Right atrium auricular region (tissue), 2 donors: ENCODE measurements around the gene TBC1D25. TPM values are rescaled to one million over a fixed set of nuclear protein-coding genes. Genes with fewer than 3 reads are reported as not detected.
A peak's percentile ranks its signal among the peaks of the same experiment; 100 is the strongest.

ENCODE experiments used
- DNase-seq: peaks from one replicate; pipeline ENCODE4 v3.0.0-alpha.2; 2019; ENCODE audit warnings: low spot score
- H3K27ac ChIP-seq, 2 donors: fragments of 200-600 bp; sonication (generic); 1 replicate in 1 of 2; 2 replicates in 1 of 2; pipeline ENCODE4 v1.5.1; 2016 to 2019
- H3K27me3 ChIP-seq, 2 donors: fragments of 200-600 bp; sonication (generic); one replicate each; pipeline versions ENCODE4 v1.5.1 to v1.6.0; 2017 to 2019
- H3K36me3 ChIP-seq: fragments of 200-600 bp; sonication (generic); one replicate; pipeline ENCODE4 v1.5.1; 2016
- H3K4me1 ChIP-seq, 2 donors: fragments of 200-600 bp; sonication (generic); one replicate each; pipeline versions ENCODE4 v1.5.1 to v1.6.0; 2017 to 2019
- H3K4me3 ChIP-seq, 2 donors: fragments of 200-600 bp; sonication (generic); 1 replicate in 1 of 2; 2 replicates in 1 of 2; pipeline ENCODE4 v1.5.1; 2017 to 2019; ENCODE audit warnings: mild to moderate bottlenecking in 1 of 2, moderate library complexity in 1 of 2
- H3K9me3 ChIP-seq, 2 donors: fragments of 200-600 bp; sonication (generic); one replicate each; pipeline ENCODE4 v1.5.1; 2019
- total RNA-seq, 2 donors: library from RNA; depleted of rRNA; stranded (reverse); fragments of >200 nt; gene quantifications; one replicate each; pipeline ENCODE4 v1.1.0, GENCODE V29; 2016
- TF ChIP-seq, protein P1 (sequence below), 2 donors: fragments of 200-600 bp; sonication (generic); IDR thresholded peaks; one replicate each; pipeline ENCODE4 v1.5.1; 2019; ENCODE audit warnings: antibody characterized with exemption in 2 of 2

TBC1D25 gene
- total RNA-seq, 2 donors from 2014 or later: 11.0 to 17.5 TPM

DNA sequence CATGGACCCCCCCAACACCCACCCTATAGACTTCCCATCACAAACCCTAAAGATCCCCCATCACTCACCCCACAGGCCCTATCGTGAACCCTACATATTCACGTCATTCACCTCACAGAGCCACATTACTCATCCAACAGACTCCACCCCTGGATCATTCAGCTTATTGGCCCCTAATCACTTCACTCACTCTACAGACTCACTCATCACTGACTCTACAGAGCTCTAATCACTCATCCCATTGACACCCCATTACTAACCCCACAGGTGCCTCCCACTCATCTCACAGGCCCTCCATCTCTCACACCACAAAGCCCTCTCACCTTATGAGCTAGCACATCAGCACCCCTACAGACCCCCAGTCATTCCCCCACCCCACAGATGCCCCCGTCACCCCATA, 6.3 kb upstream of the TBC1D25 start:
- Histone ChIP-seq H3K27me3 (no peaks in the 10 kb centered on the region), H3K36me3 (peaks cover 6% of the 10 kb centered on the region), H3K9me3 (no peaks in the 10 kb centered on the region), H3K27ac (peak overlapping the region in 1 of 2 donors; percentile 83), H3K4me3 (no peak overlapping the region), H3K4me1 (no peaks in the 10 kb centered on the region)
- no peak for DNase-seq
- TF ChIP-seq, protein P1, sequence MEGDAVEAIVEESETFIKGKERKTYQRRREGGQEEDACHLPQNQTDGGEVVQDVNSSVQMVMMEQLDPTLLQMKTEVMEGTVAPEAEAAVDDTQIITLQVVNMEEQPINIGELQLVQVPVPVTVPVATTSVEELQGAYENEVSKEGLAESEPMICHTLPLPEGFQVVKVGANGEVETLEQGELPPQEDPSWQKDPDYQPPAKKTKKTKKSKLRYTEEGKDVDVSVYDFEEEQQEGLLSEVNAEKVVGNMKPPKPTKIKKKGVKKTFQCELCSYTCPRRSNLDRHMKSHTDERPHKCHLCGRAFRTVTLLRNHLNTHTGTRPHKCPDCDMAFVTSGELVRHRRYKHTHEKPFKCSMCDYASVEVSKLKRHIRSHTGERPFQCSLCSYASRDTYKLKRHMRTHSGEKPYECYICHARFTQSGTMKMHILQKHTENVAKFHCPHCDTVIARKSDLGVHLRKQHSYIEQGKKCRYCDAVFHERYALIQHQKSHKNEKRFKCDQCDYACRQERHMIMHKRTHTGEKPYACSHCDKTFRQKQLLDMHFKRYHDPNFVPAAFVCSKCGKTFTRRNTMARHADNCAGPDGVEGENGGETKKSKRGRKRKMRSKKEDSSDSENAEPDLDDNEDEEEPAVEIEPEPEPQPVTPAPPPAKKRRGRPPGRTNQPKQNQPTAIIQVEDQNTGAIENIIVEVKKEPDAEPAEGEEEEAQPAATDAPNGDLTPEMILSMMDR (IDR thresholded peaks at IDR 0.05): no peak

DNA sequence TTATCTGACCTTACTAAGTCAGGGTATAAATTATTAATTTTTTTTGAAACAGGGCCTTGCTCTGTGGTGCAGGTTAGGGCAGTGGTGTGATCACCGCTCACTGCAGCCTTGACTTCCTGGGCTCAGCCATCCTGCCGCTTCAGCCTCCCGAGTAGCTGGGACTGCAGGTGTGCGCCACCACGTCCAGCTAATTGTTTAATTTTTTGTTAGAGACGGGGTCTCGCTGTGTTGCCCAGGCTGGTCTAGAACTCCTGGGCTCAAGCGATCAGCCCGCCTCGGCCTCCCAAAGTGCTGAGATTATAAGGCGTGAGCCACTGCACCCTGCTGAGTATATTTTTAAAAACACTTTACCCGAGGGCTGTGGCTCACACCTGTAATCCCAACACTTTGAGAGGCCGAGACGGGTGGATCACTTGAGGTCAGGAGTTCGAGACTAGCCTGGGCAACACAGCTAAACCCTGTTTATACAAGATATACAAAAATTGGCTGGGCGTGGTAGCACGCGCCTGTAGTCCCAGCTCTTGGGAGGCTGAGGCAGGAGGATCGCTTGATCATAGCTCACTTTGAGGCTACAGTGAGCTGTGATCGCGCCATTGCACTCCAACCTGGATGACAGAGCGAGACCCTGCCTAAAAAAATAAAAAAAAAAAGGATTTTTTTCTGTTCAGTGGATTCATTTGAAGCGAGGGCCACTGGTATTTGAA, 721 bp upstream of the TBC1D25 start:
- H3K9me3 ChIP-seq: no peaks in the 10 kb centered on the region
- H3K36me3 ChIP-seq: no peaks in the 10 kb centered on the region
- TF ChIP-seq, protein P1 (IDR thresholded peaks at IDR 0.05): no peak

DNA sequence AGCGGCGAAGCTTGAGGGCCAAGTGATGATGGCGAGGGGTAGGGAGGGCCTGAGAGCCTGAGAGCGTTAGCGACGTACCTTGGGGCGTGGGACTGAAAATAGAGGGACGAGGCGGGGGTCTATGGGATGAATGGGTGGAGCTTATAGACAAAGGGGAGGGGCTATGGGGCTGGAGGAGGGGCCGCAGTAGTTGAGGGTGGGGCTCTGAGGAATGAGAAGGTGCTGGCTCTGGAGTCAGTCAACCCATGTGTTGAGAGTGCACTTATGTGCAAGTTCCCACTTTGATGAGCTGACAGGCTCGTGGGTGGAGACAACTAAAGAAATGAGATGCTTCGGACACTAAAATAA, 488 bp downstream of the TBC1D25 start:
- Histone ChIP-seq H3K36me3 (peaks cover under 1% of the 10 kb centered on the region), H3K4me1 (peaks cover 0 to 6% of the 10 kb centered on the region in 2 donors), H3K9me3 (no peaks in the 10 kb centered on the region), H3K27ac (peak overlapping the region; percentile 92 to 93), H3K4me3 (peak overlapping the region; percentile 52 to 62), H3K27me3 (no peaks in the 10 kb centered on the region)
- peak; percentile 62 for DNase-seq
- TF ChIP-seq, protein P1 (IDR thresholded peaks at IDR 0.05): no peak

More for the DNA sequence above, 721 bp upstream of the TBC1D25 start:
- Histone ChIP-seq H3K27me3 (no peaks in the 10 kb centered on the region), H3K4me1 (peaks cover 0 to 6% of the 10 kb centered on the region in 2 donors), H3K27ac (peak overlapping the region; percentile 92 to 93), H3K4me3 (peak overlapping the region; percentile 9 to 62)
- no peak for DNase-seq

DNA sequence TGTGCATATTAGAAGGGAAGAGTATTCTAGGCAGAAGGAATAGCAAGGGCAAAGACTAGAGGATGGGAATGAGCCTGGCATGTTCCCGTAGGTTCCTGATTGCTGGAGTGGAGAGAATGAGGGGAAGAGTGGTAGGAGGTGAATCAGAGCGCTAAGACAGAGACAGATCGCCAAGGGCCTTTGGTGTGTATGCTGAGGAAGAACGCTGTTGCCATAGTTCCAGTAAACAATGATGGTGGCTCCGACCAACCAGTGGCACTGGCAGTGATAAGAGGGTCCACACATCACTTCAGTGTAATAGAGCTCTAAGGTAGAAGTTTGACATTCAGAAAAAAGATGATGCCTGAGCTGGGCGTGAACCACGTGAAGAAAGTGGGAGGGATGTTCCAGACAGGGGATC, 966 bp downstream of the TBC1D25 start:
- TF ChIP-seq, protein P1 (IDR thresholded peaks at IDR 0.05): no peak
- peak overlapping the region; percentile 52 to 62 for H3K4me3 ChIP-seq
- peaks cover 0 to 6% of the 10 kb centered on the region in 2 donors for H3K4me1 ChIP-seq
- peaks cover 5% of the 10 kb centered on the region for H3K36me3 ChIP-seq
- no peaks in the 10 kb centered on the region for H3K27me3 ChIP-seq
- DNase-seq: no peak
- H3K9me3 ChIP-seq: no peaks in the 10 kb centered on the region
- H3K27ac ChIP-seq: peak overlapping the region; percentile 92 to 93

DNA sequence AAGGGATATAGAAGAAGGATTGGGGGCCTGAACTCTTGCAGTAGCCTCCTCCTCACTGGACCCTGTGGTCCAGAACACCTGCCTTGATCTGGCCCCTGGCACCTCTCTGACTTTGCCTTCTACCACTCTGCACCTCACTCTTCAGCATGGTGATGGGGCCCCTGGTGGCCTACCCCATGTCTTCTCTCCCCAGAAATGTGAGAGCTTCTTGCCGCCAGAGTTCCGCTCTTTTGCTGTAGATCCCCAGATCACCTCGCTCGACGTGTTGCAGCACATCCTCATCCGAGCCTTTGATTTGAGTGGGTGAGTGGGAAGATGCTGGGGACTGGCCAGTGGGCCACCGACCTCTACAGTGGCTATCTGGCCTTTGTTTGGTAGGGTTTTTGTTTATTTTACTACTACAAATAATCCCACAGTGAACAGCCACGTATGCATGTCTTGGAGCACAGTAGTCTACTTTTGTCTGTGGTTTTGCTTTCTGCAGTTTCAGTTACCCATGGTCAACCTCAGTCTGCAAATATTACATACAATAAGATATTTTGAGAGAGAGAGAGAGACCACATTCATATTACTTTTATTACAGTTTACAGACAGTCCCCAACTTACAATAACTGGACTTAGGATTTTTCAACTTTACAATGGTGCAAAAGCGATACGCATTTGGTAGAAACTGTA, 1.8 kb downstream of the TBC1D25 start:
- TF ChIP-seq, protein P1 (IDR thresholded peaks at IDR 0.05): no peak
- H3K4me1 ChIP-seq: peaks cover 0 to 6% of the 10 kb centered on the region in 2 donors
- H3K36me3 ChIP-seq: peaks cover 10% of the 10 kb centered on the region
- H3K4me3 ChIP-seq: no peak overlapping the region
- no peak for DNase-seq
- H3K27ac ChIP-seq: no peak overlapping the region
- no peaks in the 10 kb centered on the region for H3K27me3 ChIP-seq
- no peaks in the 10 kb centered on the region for H3K9me3 ChIP-seq
